GM19324 (cell line): ENCODE results near the gene SAMM50.

ENCODE experiments used
- ATAC-seq: cut with Tn5 transposase; IDR thresholded peaks from one replicate; pipeline ENCODE4 v1.9.1; 2021; ENCODE audit warnings: mild to moderate bottlenecking, moderate library complexity; ENCODE audit not compliant: unreplicated experiment, low FRiP score

The SAMM50 gene

GRCh38 chr22:44026630-44027511 is 71.6 kb downstream of the SAMM50 start:
- peak; percentile 47 for ATAC-seq

DNA sequence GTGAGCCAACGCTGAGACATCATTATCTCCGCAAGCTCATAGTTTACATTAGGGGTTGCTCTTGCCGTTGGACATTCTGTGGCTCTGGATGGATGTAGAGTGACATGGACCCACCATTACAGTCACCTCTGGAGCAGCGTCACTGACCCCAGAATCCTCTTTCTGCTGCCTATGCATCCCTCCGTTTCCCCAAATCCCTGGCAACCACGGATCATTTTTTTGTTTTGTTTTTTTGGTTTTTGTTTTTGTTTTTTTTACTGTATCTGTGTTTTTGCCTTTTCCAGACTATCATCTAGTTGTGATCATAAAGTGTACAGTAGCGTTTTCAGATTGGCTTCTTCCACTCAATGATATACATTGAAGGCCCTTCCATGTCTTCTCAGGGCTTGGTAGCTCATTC is 72.8 kb downstream of the SAMM50 start:
- ATAC-seq = no peak

DNA sequence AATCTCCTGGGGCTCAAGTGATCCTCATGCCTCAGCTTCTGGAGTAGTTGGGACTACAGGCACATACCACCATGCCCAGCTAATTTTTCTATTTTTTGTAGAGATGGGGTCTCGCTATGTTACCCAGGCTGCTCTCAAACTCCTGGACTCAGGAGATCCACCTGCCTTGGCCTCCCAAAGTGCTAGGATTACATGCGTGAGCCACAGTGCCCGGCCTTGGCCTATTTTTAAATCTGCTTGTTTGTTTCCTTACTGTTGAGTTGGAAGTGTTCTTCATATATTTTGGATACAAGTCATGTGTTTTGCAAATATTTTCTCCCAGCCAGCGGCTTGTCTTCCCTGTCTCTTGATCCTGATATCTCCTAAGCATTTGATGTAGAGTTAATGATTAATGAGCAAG is 73.8 kb downstream of the SAMM50 start:
- no peak for ATAC-seq

- ATAC-seq = no peak
These were observed 74.9 kb downstream of the SAMM50 start for GRCh38 chr22:44030051-44030701.

- ATAC-seq = no peak
These were observed 75.5 kb downstream of the SAMM50 start for GRCh38 chr22:44030702-44031082.

DNA sequence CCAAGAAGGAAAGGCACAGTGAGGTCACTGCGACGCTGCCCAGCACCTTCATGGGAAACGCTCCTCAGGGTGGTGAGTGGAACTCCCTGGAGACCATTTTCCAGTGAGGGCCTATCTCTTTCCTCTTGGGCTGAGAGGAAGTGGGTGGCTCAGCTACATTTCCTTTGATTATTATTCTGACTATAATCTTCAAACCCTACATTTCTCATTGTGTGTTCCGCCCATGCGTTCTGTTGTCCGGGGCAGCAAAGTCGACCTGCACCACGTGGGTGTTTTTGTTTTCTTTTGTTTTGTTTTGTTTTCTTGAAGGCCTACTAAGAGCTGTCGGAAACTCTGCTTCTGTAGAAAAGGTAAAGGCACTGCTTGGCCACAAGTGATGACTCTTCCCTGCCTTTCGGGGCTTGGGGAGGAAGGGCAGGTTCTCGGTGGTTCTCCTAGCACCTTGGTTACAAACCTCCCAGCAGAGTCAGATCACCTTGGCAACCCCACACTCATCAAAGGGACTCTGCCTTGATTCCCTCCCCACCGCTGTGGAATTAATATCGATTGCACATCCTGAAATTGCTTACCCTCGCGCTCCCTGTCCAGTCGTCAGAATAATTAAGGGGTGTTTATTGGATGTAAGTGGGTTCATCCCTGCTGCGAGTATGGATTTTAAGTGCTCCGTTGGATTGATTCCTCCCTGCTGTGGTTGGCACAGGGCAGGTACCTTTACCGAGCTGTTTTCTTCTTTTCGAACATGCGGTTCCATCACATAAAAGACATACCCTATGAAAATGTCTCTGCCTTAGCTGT is 76.1 kb downstream of the SAMM50 start:
- ATAC-seq = no peak

- ATAC-seq = no peak
These were observed 77.0 kb downstream of the SAMM50 start for GRCh38 chr22:44032126-44032730.

DNA sequence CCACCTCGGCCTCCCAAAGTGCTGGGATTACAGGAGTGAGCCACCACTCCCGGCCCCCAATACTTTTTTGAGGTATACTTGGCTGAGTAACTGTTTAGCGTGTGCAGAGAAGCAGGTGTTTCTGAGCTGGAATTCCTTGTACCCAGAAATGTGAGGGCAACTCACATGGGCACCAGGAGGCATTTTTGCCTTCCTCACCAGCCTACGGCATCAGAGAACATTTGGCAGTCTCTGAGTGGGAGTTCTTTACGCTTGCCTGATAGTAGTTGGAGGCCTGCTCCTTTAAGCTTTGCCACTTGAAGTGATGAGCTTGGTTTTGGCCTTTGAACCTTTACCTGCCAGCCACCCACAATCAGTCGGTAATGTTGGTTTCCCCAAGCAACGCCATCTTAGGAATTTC is 78.0 kb downstream of the SAMM50 start:
- ATAC-seq = no peak

- ATAC-seq = no peak
These were observed 78.5 kb downstream of the SAMM50 start for GRCh38 chr22:44033694-44034093.

DNA sequence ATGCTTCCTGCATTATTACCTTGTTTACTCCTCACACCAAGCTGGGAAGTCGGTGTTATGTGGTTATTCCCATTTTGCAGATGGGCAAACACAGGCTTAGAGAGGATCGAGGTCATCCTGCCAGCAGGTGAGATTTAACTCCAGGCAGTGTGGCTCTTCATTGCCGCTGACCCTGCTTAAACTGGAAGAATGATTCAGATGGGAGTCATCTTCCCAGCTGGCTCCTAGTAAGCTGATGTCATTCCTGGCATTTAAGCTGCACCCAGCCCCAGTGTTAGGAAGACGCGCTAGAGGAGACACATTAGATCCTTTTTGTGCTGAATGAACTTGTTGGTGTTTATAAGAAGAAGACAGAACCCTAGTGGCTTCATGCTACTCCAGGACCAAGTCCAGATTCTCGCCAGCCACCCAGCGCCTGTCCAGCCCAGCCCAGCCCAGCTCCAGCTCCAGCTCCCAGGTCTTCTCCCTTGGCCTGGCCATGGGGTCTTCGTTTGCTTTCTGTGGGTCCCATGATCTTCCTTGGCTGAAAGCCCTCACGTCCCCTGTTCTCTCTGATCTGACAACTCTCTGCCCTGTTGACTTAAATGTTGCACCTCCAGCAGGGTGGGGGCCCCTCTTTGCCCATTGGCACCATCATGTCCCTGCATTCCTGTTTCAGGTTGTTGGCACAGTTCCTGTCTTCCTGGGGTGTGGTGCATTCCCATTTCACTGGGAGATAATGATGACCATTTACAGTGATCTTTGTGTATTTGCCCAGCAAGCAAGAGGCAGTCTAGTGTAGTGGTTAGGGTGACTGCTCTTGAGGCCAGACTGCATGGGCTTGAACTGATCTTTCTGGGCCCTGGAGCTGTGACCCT is 82.5 kb downstream of the SAMM50 start:
- ATAC-seq = no peak

DNA sequence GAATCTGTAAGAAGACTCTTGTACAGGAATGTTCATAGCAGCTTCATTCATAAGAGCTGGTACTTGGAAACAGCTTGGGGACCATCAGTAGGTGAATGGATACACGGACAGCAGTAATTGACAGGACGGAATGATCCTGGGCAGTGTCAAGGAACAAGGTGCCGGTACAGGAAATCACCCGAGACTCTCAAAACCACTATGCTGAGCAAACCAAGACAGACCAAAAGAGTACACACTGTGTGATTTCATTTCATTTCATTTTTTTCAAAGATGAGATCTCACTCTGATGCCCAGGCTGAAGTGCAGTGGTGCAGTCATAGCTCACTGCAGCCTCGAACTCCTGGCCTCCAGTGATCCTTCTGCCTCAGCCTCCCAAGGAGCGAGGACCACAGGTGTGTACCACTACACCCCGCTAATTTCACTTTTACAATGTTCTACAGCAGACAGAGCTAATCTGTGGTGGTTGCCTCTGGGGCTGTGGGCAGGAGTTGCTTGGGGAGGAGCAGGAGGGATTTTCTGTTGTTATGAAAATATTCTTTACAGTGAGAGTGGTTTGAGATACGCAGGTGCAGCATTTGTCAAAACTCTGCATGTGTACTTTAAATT is 84.4 kb downstream of the SAMM50 start:
- no peak for ATAC-seq

GRCh38 chr22:44042249-44043218 is 87.3 kb downstream of the SAMM50 start:
- ATAC-seq = peak; percentile 46

DNA sequence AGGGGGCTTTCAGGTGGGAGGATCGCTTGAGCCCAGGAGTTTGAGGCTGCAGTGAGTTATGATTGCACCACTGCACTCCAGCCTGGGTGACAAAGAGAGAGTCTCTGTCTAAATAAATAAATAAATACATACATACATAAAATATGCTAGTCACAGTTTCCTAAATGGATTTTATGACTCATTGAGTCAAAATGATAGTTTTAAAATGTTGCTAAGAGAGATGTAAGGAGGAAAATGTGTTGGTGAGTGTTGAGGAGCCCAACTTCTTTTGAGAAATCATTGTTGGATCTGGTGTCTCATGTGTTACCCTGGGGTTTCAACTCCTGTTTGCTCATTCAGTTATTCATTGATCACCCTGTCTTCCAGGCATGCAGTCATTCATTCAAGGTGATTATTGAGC is 89.9 kb downstream of the SAMM50 start:
- ATAC-seq = no peak
